Stimulated activated effector memory CD8-positive, alpha-beta T cell treated with anti-CD3 and anti-CD28 coated beads, Interleukin-12 subunit alpha, Interleukin-12 subunit beta, amount 100 ng/mL, for 72 hours (primary cell): Measurements from ENCODE around the gene BICC1.

Source experiments
- ATAC-seq: fragments of 150-1000 bp; cut with Tn5 transposase; 2 replicates; pipeline ENCODE4 v1.10.0; 2021
- DNase-seq, 2 donors: peaks; one replicate each; pipeline ENCODE4 v3.0.0; 2021 to 2022; ENCODE audit warnings: low spot score in 2 of 2
- H3K27ac Mint-ChIP-seq: one replicate; pipeline ENCODE4 v1.8.0; 2022; ENCODE audit warnings: mild to moderate bottlenecking, mixed read lengths
- H3K36me3 Mint-ChIP-seq: one replicate; pipeline ENCODE4 v1.8.0; 2022; ENCODE audit warnings: mild to moderate bottlenecking, mixed read lengths
- H3K4me1 Mint-ChIP-seq: one replicate; pipeline ENCODE4 v1.8.0; 2022; ENCODE audit warnings: mixed read lengths
- H3K4me3 Mint-ChIP-seq: one replicate; pipeline ENCODE4 v1.8.0; 2022; ENCODE audit warnings: mild to moderate bottlenecking, mixed read lengths
- H3K9me3 Mint-ChIP-seq: one replicate; pipeline ENCODE4 v1.8.0; 2022; ENCODE audit warnings: mixed read lengths

The BICC1 gene

DNA sequence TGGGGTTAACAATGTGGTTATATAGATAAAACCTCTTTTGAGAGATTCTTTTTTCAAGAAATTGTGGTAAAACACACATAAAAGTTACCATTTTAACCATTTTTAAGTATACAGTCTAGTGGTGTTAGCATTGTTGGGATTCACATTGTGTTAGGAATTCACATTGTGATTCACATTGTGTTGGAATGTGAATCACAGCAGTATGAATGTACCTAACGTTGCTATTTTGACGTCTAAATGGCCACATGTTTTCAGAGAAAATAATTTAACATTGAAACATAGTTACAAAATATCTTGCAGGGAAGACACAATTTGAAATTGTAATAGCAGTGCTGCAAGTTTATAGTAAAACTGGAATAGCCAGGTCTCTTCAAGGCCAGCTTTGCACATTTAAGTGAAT, 129.0 kb downstream of the BICC1 start:
- ATAC-seq (no peak), DNase-seq (no peak)
- Mint-ChIP-seq H3K27ac (no peak overlapping the region), H3K36me3 (no peaks in the 10 kb centered on the region), H3K9me3 (no peaks in the 10 kb centered on the region), H3K4me1 (no peaks in the 10 kb centered on the region), H3K4me3 (no peak overlapping the region)

DNA sequence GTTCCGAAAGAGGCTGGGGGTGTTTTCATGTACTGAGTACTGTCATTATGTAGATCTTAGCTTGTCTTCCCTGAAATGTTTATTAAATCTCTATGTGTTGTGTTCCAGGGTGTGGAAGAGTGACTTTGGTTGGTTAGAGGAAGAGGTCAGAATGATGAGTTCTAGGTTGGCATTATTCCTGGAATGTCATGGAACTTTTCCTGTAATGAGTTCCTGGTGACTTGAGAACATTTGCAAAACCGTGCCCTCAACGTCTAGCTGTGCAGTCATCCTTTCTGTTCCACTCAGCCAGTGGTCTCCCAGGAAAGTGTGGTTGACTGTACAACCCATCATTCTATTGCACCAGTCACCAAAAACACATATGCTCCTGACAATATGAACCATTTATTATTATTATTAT, 129.6 kb downstream of the BICC1 start:
- Mint-ChIP-seq H3K27ac (no peak overlapping the region), H3K9me3 (no peaks in the 10 kb centered on the region), H3K4me1 (no peaks in the 10 kb centered on the region), H3K4me3 (no peak overlapping the region), H3K36me3 (no peaks in the 10 kb centered on the region)
- ATAC-seq = no peak
- DNase-seq = no peak

DNA sequence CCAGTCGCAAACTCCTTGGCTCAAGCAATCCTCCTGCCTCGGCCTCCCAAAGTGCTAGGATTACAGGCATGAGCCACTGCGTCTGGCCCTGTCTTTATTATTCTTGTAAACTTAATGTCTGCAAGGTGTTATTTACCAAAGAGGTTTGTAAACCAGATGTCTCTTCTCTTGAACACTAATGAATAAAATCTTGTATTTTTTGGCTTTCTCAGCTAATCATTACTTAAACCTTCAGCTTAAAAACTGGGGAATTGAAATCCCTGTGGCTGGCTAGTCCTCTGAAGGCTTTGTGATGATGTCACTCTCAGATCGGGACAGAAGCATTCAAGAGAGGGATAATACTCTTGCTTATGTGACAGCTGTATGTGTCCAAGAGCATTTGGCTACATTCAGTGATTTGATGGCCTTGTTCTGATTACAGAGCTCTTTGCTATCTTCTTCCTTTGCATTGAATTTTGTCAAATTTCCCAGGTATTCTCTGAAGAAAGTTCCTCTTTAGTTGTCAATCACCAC, 130.3 kb downstream of the BICC1 start:
- Mint-ChIP-seq H3K27ac (no peak overlapping the region), H3K4me3 (no peak overlapping the region), H3K36me3 (no peaks in the 10 kb centered on the region), H3K9me3 (no peaks in the 10 kb centered on the region), H3K4me1 (no peaks in the 10 kb centered on the region)
- no peak for ATAC-seq
- no peak for DNase-seq

DNA sequence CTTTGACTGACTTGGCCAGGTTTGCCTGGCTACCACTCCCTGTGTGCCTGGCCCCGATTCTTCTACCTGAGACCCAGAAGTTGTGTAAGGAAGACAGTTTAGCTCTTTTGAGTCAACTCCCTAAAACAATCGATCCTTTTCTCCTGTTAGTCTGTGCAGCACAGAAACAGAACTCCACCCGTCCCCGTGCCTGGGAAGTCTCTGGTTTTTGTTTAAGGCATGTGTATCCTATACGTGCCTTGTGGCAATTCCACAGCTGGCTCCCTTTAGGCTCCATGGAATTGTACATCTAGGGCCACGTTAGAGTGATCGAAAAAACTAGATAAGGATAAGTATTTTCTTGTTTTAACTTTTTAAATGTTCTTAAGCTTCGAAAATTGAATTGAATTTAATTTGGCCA, 131.6 kb downstream of the BICC1 start:
- no peak overlapping the region for H3K4me3 Mint-ChIP-seq
- no peaks in the 10 kb centered on the region for H3K4me1 Mint-ChIP-seq
- ATAC-seq (no peak), DNase-seq (no peak)
- H3K36me3 Mint-ChIP-seq = no peaks in the 10 kb centered on the region
- no peaks in the 10 kb centered on the region for H3K9me3 Mint-ChIP-seq
- H3K27ac Mint-ChIP-seq = no peak overlapping the region

DNA sequence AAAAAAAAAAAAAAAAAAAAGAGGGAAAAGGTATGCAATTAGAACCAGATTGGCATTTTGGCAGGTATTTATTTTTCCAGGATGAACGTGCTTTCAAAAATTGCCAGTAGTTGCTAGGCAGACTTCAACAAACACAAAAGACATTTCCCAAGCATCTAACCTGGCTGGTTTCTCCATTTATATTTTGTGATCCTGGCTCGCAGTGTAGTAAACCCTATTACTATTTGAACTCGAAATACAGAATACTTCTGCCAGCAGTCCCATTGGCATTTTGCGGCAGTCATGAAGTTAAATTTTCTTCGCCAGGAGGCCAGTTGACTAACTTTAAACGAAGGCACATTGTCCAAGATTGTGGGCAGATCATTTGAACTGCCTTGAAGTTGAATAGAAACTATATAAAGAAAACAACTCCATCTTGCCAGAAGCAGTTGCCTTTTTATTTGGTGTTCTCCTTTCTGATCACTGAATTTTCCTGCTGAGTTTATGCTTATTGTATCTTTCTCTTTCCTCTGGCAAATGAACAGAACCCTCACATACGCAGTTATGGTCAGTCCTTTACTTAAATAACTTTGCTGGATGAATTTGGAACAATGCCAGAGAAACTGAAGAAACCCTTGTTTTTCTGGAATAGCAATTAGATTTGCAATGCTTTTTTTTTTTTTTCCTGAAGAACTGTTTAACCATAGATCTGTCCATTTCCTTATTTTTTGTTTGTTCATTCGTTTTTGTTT, 132.9 kb downstream of the BICC1 start:
- H3K9me3 Mint-ChIP-seq = no peaks in the 10 kb centered on the region
- H3K36me3 Mint-ChIP-seq = no peaks in the 10 kb centered on the region
- DNase-seq (no peak), ATAC-seq (no peak)
- H3K4me3 Mint-ChIP-seq = no peak overlapping the region
- H3K4me1 Mint-ChIP-seq = no peaks in the 10 kb centered on the region
- H3K27ac Mint-ChIP-seq = no peak overlapping the region

DNA sequence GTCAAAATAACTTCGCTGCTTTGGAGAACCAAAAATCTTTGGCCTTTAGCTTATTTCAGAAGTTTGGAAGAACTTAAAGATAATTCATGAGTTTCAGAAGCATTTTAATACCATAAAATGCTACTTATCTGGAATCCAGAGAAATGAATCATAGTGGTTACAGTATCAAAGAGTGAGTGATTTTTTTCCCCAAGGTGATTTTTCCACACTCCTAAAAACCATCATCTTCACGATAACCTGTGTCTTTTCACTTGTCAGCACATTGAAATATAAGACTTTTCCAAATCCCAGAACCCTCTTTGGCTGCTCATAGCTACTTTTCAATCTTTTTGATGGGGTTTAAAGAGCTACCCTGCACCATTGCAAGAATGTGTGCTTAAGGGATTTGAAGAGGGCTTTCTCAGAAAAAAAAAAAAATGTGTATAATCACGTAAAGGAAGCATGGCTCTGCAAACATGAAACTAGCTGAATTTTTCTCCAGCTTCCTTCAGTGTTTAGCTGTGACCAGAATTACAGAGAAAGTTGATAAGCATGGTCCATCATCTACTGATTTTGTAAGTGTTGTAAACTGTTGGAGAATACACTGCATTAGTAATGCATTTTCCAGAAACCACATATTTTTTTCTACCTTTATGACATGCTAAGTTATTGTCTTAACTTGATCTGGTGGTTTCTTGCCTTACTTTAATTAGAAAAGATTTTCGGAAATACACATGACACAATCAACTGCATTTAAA, 134.9 kb downstream of the BICC1 start:
- Mint-ChIP-seq H3K9me3 (no peaks in the 10 kb centered on the region), H3K27ac (no peak overlapping the region), H3K4me3 (no peak overlapping the region), H3K4me1 (no peaks in the 10 kb centered on the region), H3K36me3 (no peaks in the 10 kb centered on the region)
- no peak for ATAC-seq
- no peak for DNase-seq

DNA sequence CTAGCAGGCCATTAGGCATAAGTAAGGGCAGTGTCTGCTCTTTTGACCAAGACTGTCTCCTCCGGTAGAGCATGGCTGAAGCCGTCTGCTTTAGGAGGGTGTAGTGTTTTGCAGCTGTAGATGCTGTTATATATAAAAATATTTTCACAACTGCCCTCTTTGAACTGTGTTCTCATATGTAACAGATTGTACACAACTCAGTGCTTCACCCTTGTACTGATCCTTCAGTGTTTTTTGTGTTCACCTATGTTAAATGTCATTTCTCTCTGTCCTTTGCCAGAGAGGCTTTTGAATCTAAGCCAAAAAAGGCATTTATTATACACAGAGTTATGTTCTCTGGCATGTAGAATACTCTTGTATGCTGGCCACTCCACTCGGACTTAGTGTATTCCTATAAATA, 135.5 kb downstream of the BICC1 start:
- ATAC-seq = no peak
- no peaks in the 10 kb centered on the region for H3K36me3 Mint-ChIP-seq

DNA sequence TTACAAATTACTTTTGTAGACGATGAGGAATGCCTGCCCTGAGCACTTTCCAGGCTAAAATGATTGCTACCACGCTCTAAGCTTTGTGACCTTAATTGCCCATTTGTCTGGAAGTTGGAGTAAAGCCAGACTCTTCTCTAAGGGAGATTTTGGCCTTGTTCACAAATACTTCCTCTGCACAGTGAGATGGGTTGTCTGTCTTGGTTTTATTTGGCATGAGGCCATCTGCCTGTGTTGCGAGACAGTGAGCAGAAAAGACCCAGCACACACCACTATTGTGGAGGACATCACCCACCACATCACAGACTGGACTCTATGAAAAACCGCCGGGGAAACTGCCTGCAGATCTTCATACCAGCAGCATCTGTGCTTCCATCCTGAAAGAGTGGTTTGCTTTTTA, 138.4 kb downstream of the BICC1 start:
- no peaks in the 10 kb centered on the region for H3K36me3 Mint-ChIP-seq
- no peak overlapping the region for H3K27ac Mint-ChIP-seq
- H3K4me1 Mint-ChIP-seq = no peaks in the 10 kb centered on the region
- no peak overlapping the region for H3K4me3 Mint-ChIP-seq
- H3K9me3 Mint-ChIP-seq = no peaks in the 10 kb centered on the region
- DNase-seq (no peak), ATAC-seq (no peak)

More for the DNA sequence above, 135.5 kb downstream of the BICC1 start:
- no peak for DNase-seq
- Mint-ChIP-seq H3K4me1 (no peaks in the 10 kb centered on the region), H3K9me3 (no peaks in the 10 kb centered on the region), H3K4me3 (no peak overlapping the region), H3K27ac (no peak overlapping the region)

DNA sequence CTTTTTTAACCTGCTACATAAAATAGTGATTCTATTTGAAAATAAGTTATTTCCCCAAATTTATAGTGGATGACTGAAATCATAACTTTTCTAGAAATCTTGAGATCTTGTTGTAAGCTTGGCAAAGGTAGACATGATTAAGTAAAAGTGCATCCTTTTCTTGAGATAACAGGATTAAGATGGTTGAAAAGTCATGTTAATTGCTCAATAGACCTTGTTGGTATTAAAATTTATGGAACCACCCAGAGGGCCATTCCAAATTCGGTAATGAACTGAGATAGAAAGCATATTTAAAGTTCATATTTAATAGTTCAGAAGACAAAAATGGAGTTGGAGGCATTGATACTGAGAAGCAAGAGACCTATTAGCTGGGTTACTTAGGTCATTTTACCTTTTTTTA, 139.1 kb downstream of the BICC1 start:
- no peak overlapping the region for H3K27ac Mint-ChIP-seq
- no peaks in the 10 kb centered on the region for H3K36me3 Mint-ChIP-seq
- DNase-seq = no peak
- H3K9me3 Mint-ChIP-seq = no peaks in the 10 kb centered on the region
- no peaks in the 10 kb centered on the region for H3K4me1 Mint-ChIP-seq
- no peak overlapping the region for H3K4me3 Mint-ChIP-seq
- ATAC-seq = no peak

DNA sequence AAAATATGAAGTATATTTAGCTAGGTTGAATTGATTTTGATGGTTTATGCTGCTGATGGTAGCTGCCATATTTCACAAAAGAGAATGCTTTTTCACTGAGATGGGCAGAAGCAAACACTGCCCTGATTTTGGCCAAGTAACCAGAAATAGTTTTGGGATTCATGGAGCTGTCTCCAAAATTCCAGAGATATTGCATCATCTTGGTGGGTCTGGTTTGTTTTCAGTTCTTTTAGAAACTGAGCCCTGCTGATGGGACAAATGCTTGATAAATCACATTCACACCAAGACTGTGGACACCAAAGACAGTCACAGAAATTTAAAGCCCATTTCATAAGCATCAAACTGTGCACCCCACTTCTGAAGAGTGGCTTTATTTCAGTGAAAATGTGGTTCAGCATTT, 140.5 kb downstream of the BICC1 start:
- no peaks in the 10 kb centered on the region for H3K4me1 Mint-ChIP-seq
- H3K36me3 Mint-ChIP-seq = no peaks in the 10 kb centered on the region
- no peak overlapping the region for H3K27ac Mint-ChIP-seq
- DNase-seq = no peak
- no peak for ATAC-seq
- no peaks in the 10 kb centered on the region for H3K9me3 Mint-ChIP-seq
- no peak overlapping the region for H3K4me3 Mint-ChIP-seq

DNA sequence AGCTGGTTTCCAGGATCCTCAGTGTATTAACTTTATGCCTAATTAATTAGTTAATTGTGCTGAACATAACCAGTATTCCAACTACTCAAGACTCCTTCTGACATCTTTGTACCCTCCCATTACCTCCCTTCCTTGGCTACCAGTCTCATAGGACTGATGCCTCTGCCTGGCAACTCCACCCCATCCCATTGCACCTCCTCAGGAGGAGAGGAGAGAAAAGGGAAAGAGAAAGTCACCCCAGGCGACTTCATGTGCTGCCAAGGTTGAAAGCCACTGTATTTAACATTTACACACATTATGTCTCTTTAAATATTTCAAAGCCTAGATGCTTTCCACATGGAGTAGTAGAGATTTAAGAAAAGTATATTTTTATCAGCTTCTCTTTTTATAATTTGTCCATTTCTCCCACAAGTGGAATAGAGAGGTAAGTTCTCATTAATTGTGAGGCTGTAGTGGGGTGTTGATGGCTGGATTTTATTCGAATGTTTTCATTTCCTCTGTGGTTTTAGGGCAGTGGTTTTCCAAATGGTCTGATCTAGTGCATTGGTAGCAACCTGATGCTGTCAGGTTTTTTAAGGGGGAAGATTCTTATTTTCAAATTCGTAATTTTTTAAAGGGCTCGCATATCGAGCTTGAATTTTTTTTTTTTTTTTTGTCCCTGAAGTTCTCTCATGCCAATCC, 148.0 kb downstream of the BICC1 start:
- peak overlapping the region; percentile 49 for H3K27ac Mint-ChIP-seq
- peaks cover 11% of the 10 kb centered on the region for H3K9me3 Mint-ChIP-seq
- no peak overlapping the region for H3K4me3 Mint-ChIP-seq
- no peak for DNase-seq
- H3K36me3 Mint-ChIP-seq = no peaks in the 10 kb centered on the region
- no peak for ATAC-seq
- peaks cover 8% of the 10 kb centered on the region for H3K4me1 Mint-ChIP-seq

DNA sequence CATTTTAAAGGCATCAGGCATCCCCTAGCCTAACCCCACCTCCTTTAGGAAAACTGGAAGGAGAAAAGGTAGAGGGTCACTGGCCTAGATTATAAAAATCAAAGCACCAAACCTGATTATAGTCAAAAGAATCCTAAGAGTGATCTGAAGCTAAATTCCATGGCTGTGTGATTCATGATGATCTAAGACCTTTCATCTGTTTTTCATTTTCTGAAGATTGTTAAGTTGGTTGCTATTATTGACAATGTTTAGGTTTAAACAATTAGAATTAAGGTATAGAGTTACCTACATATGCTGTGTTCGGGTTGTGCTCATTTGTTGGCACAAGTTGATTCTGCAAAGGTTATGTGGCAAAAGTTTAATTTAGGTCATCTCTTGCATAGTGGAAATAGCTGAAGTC, 148.7 kb downstream of the BICC1 start:
- H3K4me3 Mint-ChIP-seq = no peak overlapping the region
- H3K27ac Mint-ChIP-seq = no peak overlapping the region
- H3K36me3 Mint-ChIP-seq = no peaks in the 10 kb centered on the region
- DNase-seq = no peak
- peaks cover 11% of the 10 kb centered on the region for H3K9me3 Mint-ChIP-seq
- ATAC-seq = no peak
- H3K4me1 Mint-ChIP-seq = peaks cover 13% of the 10 kb centered on the region

DNA sequence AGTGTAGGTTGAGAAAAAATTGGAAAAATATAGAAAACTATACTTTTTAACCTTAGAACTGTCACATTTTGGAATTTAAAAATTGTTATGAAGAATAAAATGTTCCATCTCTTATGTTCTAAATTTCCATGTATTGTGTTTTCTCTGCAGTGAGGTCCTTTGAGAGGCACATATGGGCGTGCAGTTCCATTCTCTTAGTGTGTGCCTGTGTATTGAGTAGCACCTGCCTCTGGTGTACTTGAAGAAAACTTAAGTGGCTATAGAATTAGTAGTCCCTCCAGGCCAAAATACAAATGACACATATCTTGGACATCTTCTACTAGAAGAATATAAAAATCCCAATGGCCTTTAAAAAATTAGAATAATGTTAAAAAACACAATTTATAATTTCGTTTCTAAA, 149.2 kb downstream of the BICC1 start:
- no peak overlapping the region for H3K4me3 Mint-ChIP-seq
- peaks cover 16% of the 10 kb centered on the region for H3K4me1 Mint-ChIP-seq
- peaks cover 11% of the 10 kb centered on the region for H3K9me3 Mint-ChIP-seq
- no peaks in the 10 kb centered on the region for H3K36me3 Mint-ChIP-seq
- DNase-seq = no peak
- H3K27ac Mint-ChIP-seq = no peak overlapping the region
- no peak for ATAC-seq

DNA sequence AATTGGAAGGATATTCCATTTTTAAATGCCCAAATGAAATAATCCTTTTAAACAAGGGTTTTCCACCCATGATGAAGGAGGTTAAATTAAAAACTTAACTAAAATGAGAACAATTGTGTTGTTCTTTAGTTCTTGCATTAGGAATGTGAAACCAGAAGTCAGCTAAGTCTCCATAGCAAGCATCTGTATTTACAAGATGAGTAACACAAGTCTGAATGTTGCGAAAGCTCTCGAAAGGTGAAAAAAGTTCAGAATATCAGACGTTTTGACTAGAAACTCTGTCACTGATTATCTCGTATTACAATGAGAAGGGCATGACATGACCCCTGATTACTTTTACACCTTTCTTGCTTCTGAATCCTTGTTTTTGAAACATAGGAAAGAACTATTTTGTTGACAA, 149.6 kb downstream of the BICC1 start:
- H3K36me3 Mint-ChIP-seq = no peaks in the 10 kb centered on the region
- H3K4me3 Mint-ChIP-seq = no peak overlapping the region
- peaks cover 16% of the 10 kb centered on the region for H3K4me1 Mint-ChIP-seq
- peaks cover 11% of the 10 kb centered on the region for H3K9me3 Mint-ChIP-seq
- DNase-seq (no peak), ATAC-seq (no peak)
- no peak overlapping the region for H3K27ac Mint-ChIP-seq

DNA sequence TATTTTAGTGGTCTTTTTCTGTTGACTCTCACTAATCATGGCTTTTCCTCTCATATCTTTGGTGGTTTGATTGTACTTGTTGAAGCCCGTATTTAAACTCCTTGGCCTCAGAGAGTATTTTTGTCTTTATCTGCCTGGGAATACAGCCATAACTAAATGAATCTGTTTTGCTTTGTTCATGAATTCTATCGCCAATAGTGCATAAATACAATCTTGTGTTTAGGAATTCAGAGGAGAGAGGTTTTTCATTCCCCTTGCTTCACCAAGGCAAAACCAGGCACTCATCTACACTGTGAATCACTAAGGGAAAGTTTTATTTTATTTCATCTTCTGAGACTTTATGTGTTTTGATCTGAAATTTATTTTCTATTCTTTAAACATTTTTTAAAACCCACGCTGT, 152.7 kb downstream of the BICC1 start:
- ATAC-seq = no peak

DNA sequence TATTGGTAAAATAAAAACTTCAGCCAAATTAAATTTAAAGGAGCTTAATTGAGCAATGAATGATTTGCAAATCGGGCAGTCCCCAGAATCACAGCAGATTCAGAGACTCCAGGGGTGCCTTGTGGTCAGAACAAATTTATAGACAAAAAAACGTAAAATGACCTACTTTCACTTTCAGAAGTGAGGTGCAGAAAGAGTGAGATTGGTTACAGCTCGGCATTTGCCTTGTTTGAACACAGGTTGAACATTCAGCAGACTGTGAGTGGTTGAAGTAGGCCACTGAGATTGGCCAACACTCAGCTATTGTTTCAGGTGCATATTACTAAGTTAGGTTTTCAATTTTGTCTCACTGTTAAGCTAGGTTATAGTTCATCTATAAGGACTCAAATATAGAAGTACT, 153.4 kb downstream of the BICC1 start:
- H3K36me3 Mint-ChIP-seq = no peaks in the 10 kb centered on the region
- H3K4me1 Mint-ChIP-seq = peaks cover 16% of the 10 kb centered on the region
- peaks cover 11% of the 10 kb centered on the region for H3K9me3 Mint-ChIP-seq
- peak; percentile 80 for ATAC-seq
- no peak for DNase-seq
- H3K4me3 Mint-ChIP-seq = peak overlapping the region; percentile 5
- H3K27ac Mint-ChIP-seq = no peak overlapping the region

More for the DNA sequence above, 152.7 kb downstream of the BICC1 start:
- Mint-ChIP-seq H3K4me1 (peaks cover 16% of the 10 kb centered on the region), H3K9me3 (peaks cover 11% of the 10 kb centered on the region), H3K27ac (no peak overlapping the region), H3K36me3 (no peaks in the 10 kb centered on the region), H3K4me3 (no peak overlapping the region)
- DNase-seq = no peak
